Erythroblast (primary cell): ENCODE measurements around the gene DSCAM.

Source experiments
- GATA1 ChIP-seq: IDR thresholded peaks from 2 replicates; pipeline ENCODE4 v1.6.1; 2011; ENCODE audit warnings: low read depth, mild to moderate bottlenecking, control low read depth, low read length, moderate library complexity
- POLR2A ChIP-seq: IDR thresholded peaks from 2 replicates; pipeline ENCODE4 v1.6.1; 2011; ENCODE audit warnings: mild to moderate bottlenecking, low read length

GRCh38 chr21:39972471-39972870, 874.5 kb downstream of the DSCAM start:
- no peak for TF ChIP-seq POLR2A
- TF ChIP-seq GATA1, result no peak
